Germinal center (tissue), 1 donor: ENCODE data around the gene CYB5RL.

Experiments
- DNase-seq: peaks from one replicate; pipeline ENCODE4 v3.0.0; 2012; ENCODE audit warnings: mixed read lengths, low spot score

Gene CYB5RL

DNA sequence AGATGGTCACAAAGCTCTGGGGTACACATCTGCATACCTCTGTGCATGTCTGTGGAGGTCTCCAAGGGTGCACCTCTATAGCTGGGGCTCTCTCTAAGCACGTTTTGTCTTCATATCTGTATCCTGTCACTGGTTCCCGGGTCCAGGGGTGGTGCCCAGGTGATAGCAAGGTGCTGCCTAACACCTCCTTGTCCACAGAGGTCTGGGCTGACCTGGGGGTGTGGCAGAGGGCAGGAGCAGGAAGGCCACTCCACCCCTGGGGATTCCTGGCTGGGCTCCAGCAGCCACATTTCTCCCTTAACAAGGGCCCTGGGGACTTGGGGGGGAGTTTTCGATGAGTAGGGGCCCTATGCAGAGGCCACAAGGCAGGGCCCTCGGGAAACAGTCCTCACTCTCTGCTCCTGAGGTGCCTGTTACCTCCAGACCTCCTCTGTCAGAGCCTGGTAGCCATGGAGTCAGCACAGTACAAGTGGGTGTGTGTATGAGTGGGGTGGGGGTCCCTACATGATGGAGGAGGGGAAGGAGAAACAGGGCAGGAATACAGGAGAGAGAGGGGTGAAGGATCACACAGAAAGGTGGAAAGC, 40.0 kb downstream of the CYB5RL start:
- DNase-seq, result no peak

DNA sequence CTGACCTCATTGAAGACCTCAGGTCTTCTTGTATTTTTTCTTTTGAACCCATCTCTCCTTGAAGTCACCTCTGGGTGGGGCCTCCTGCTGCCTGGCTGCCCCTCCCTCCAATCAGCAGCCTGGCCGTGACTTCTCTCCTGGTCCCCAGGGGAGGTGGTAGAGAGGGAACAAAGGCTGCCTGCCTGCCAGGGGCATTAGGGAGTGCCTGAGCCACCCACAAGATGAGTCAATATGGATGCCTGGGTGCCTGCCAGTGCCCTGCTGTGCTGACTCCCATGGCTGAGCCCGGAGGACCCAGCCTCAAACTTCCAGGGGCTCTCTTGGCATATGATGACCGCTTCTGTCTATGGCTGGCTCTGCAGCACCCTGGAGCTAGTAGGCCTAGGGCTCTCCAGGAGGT, 41.8 kb downstream of the CYB5RL start:
- DNase-seq, result no peak

GRCh38 chr1:54157401-54157800, 42.4 kb downstream of the CYB5RL start:
- no peak for DNase-seq

GRCh38 chr1:54156986-54157385, 42.8 kb downstream of the CYB5RL start:
- DNase-seq, result no peak

GRCh38 chr1:54156201-54156600, 43.6 kb downstream of the CYB5RL start:
- DNase-seq, result no peak

GRCh38 chr1:54153535-54154439, 46.0 kb downstream of the CYB5RL start:
- DNase-seq, result no peak

DNA sequence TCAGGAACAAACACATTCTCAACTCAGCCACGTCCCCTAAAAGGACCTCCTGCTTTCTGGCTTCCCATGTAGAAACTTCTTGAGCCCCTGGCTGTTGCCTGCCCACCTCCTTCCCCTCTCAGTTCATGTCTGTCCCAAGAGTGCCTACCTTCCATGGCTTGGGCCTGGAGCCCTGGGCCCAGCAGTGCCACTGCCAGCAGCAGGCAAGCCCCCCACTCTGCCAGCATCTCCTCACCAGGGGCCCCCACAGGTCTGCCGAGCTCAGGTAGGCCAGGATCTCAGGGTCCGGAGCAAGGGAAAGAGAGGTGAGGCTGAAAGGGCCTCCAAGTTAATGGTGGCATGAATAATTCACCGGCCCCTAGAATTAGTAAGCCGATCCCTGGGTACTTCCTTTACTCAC, 47.1 kb downstream of the CYB5RL start, which contains the start of gene CDCP2:
Gene CDCP2, minus strand, starts transcription at position 305 of the 400 bp plus-strand sequence. Its CDS starts 78 bp downstream, at position 227.
- DNase-seq, result no peak

DNA sequence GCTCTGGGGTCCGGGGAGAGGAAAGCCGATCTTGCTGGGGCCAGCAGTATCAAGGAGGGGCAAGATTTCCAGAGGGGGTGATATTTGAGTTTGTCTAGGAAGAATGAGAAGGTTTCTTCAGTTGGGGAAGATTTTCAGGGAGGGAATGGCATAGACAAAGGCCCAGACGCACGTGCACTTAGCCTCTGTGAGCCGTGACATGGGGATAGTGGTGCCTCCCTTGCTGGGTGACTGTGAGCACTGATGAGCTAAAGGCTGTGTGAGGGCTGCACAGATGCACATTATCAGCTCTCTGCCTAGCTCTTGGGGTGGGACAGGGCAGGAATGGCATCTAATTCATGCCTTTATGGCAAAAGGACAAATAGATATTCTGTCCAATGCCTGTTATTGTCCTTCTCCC, 48.8 kb downstream of the CYB5RL start:
- no peak for DNase-seq
